Smooth muscle cell of the umbilical artery (primary cell): Measurements from ENCODE around the gene DBNDD1. TPM values are rescaled to one million over a fixed set of nuclear protein-coding genes. Genes with fewer than 3 reads are reported as not detected.

Source experiments
- total RNA-seq: library from RNA; depleted of rRNA; stranded (reverse); fragments of >200 nt; gene quantifications from 2 replicates; pipeline ENCODE4 v1.2.3, GENCODE V29; 2014

DBNDD1 gene, protein sequence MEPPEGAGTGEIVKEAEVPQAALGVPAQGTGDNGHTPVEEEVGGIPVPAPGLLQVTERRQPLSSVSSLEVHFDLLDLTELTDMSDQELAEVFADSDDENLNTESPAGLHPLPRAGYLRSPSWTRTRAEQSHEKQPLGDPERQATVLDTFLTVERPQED
- 0.89 and 3.5 TPM in 2 replicates for total RNA-seq

DNA sequence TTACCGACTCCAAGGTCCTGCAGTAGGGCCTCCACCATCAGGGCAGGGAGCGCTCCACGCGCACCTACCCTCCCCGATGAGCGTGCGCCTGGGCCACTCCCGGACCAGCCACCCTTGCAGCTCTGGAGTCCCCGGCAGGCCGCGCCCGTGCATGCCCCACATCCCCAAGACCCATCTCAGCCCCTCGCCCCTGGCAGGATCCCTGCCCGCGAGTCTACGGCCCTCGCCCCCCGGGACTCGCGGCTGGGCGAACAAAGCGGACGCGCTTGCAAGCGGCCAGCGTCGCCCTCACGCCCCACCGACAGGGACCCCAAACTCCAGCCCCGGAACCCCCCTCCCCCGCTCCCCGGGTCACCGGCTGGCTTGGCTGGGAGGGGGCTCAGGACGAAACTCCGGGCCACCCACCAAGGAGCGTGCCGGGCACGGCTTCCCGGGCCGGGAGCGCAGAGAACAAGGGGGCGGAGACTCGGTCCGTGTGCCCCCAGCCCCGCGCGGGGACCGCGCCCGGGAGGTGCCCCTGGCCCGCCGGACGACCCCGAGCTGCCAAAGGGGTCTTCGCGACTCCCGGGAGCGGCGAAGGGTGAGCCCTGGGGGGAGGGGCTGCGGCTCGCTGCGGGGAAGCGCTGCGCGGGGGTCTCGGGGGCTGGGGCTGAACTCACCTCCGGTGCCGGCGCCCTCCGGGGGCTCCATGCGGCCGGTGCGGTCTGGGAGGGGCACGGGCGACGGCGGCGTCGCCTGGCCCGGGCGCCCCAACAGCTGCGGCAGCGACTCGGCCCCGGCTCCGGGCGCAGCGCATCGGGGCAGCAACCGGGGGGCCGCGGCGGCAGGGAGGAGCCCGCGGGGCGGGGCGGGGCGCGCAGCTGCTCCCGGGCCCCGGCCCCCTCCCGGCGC is at the start of gene DBNDD1:
Gene DBNDD1, minus strand, starts transcription at position 805 of the 891 bp plus-strand sequence. Its CDS starts 115 bp downstream, at position 690.

Other genes starting within 250 kb of the DBNDD1 start
- gene FANCA, start 202.8 kb downstream of the DBNDD1 start, total RNA-seq, result 1.8 and 9.5 TPM in 2 replicates
- 0.30 and 1.4 TPM in 2 replicates for gene SPIRE2, start 191.0 kb downstream of the DBNDD1 start, total RNA-seq
- 146 and 165 TPM in 2 replicates for gene TCF25, start 145.9 kb downstream of the DBNDD1 start, total RNA-seq
- 7.4 and 7.8 TPM in 2 replicates for gene MC1R, start 100.6 kb downstream of the DBNDD1 start, total RNA-seq
- 124 and 492 TPM in 2 replicates for gene TUBB3, start 96.1 kb downstream of the DBNDD1 start, total RNA-seq
- gene DEF8, start 70.7 kb downstream of the DBNDD1 start, total RNA-seq, result 86.4 and 89.0 TPM in 2 replicates
- gene PRDM7, start 57.9 kb upstream of the DBNDD1 start, total RNA-seq, result not detected in 2 replicates